ENCODE data around the gene PEAK3. TPM values are rescaled to one million over a fixed set of nuclear protein-coding genes. Genes with fewer than 3 reads are reported as not detected.
A peak's percentile ranks its signal among the peaks of the same experiment; 100 is the strongest.

The PEAK3 gene
- total RNA-seq, 1 donor from 2014 or later, result 2.0 TPM

DNA sequence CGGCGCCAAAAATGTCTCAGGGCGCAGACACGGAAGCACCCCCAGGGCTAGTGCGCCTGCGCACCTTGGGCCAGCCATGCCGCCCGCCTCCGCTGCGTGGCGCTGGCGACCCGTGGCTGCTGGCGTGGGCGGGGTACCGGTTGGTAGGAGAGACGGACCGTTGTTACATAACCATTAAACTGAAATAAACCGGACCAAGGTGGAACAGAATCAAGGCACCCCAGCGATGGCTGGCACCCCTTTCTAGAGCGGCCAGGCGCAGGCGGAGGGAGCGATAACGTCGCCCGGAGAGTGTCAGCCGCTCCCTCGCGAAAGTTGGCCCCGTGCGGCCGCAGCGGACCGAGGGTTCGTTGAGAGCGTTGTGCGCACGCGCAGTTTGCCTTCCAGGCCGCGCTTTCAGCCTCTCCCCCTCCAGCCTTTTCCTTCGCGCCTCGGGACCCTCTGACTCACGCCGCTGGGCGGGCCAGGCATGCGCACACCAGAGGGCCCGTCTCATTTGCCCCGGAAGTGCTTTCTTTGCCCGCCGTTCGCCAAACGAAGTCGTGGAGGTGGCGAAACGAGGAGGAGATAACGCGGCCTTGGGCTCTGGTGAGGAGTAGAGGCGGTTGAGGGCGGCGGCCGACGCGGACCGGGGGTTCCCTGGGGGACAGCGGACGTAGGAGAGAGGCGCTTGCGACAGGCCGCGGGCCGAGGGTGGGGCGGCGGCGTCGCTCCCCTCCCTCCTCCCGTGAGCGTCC is 45.5 kb downstream of the PEAK3 start, which contains the start of the genes PLEKHJ1 and SF3A2:
Gene PLEKHJ1, minus strand, starts transcription at position 16 of the 737 bp plus-strand sequence. CDS start 81 bp downstream, outside the sequence.
Gene SF3A2, plus strand, starts transcription at position 511 of the 737 bp plus-strand sequence. CDS start 6,595 bp downstream, outside the sequence.
- intact Hi-C loops (cut with DNase I), result loop anchor here (1.0 to 5.0 kb wide), 3 partner anchors 34 to 156 kb away; no protein-coding TSS in a partner anchor
- peak; percentile 97 to 98 for DNase-seq (ENCODE audit: extremely low spot score in 2 of 2)
- Histone ChIP-seq H3K27ac (peak within 1 kb of the TSS; percentile 97), H3K9me3 (no peaks in the 10 kb centered on the region), H3K36me3 (peaks cover 0 to 10% of the 10 kb centered on the region in 2 donors), H3K4me3 (peak within 1 kb of the TSS; percentile 84 to 100), H3K4me1 (peaks cover 68% of the 10 kb centered on the region), H3K27me3 (no peaks in the 10 kb centered on the region)
- peak; percentile 73 to 99 (median 97) for TF ChIP-seq CTCF (IDR thresholded peaks at IDR 0.05)
- TF ChIP-seq POLR2AphosphoS5 (IDR thresholded peaks at IDR 0.05; ENCODE audit: insufficient read depth in 1 of 2, low read depth in 1 of 2), result peak; percentile 95 to 96
- TF ChIP-seq POLR2A (IDR thresholded peaks at IDR 0.05), result peak in 1 of 2 donors; percentile 44

DNA sequence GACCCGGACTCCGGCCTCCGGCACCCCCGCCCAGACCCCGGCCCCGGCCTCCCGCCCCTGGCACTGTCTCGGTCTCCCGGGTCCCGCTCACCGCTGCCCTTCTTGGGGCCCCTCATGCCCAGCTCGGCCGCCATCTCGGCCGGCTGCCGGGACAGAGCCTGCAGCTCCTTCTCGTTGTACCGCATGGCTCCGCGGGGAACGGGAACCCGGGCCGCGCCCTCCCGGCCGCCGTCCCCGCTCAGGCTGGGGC is 46.0 kb downstream of the PEAK3 start:
- peaks cover 63% of the 10 kb centered on the region for H3K4me1 ChIP-seq
- no peaks in the 10 kb centered on the region for H3K27me3 ChIP-seq
- intact Hi-C loops (cut with DNase I), result loop anchor here (1.0 to 5.0 kb wide), 3 partner anchors 34 to 156 kb away; no protein-coding TSS in a partner anchor
- H3K4me3 ChIP-seq, result peak overlapping the region; percentile 84 to 100
- TF ChIP-seq POLR2A (IDR thresholded peaks at IDR 0.05), result no peak
- TF ChIP-seq CTCF (IDR thresholded peaks at IDR 0.05), result no peak
- DNase-seq (ENCODE audit: extremely low spot score in 2 of 2), result no peak
- peaks cover 0 to 10% of the 10 kb centered on the region in 2 donors for H3K36me3 ChIP-seq
- peak overlapping the region; percentile 97 for H3K27ac ChIP-seq
- H3K9me3 ChIP-seq, result no peaks in the 10 kb centered on the region

GRCh38 chr19:2235381-2236063 is 46.5 kb downstream of the PEAK3 start:
- peak overlapping the region; percentile 84 to 100 for H3K4me3 ChIP-seq
- H3K27me3 ChIP-seq, result no peaks in the 10 kb centered on the region
- peaks cover 59% of the 10 kb centered on the region for H3K4me1 ChIP-seq
- DNase-seq (ENCODE audit: extremely low spot score in 2 of 2), result no peak
- peak overlapping the region; percentile 97 for H3K27ac ChIP-seq
- H3K9me3 ChIP-seq, result no peaks in the 10 kb centered on the region
- no peak for TF ChIP-seq POLR2AphosphoS5 (IDR thresholded peaks at IDR 0.05; ENCODE audit: insufficient read depth in 1 of 2, low read depth in 1 of 2)
- no peak for TF ChIP-seq POLR2A (IDR thresholded peaks at IDR 0.05)
- no peak for TF ChIP-seq CTCF (IDR thresholded peaks at IDR 0.05)
- intact Hi-C loops (cut with DNase I), result loop anchor here (1.0 to 5.0 kb wide), 3 partner anchors 35 to 157 kb away; no protein-coding TSS in a partner anchor
- H3K36me3 ChIP-seq, result peaks cover 0 to 14% of the 10 kb centered on the region in 2 donors

GRCh38 chr19:2234996-2235380 is 47.0 kb downstream of the PEAK3 start:
- H3K4me1 ChIP-seq, result peaks cover 53% of the 10 kb centered on the region
- peaks cover 0 to 18% of the 10 kb centered on the region in 2 donors for H3K36me3 ChIP-seq
- H3K27ac ChIP-seq, result peak overlapping the region; percentile 97
- DNase-seq (ENCODE audit: extremely low spot score in 2 of 2), result no peak
- intact Hi-C loops (cut with DNase I), result loop anchor here (5.0 kb wide), 2 partner anchors 68 to 157 kb away; no protein-coding TSS in a partner anchor
- H3K9me3 ChIP-seq, result no peaks in the 10 kb centered on the region
- H3K4me3 ChIP-seq, result peak overlapping the region; percentile 84 to 100
- no peak for TF ChIP-seq CTCF (IDR thresholded peaks at IDR 0.05)
- TF ChIP-seq POLR2A (IDR thresholded peaks at IDR 0.05), result no peak
- TF ChIP-seq POLR2AphosphoS5 (IDR thresholded peaks at IDR 0.05; ENCODE audit: insufficient read depth in 1 of 2, low read depth in 1 of 2), result no peak
- no peaks in the 10 kb centered on the region for H3K27me3 ChIP-seq
